ENCODE measurements around the gene ELK3. TPM values are rescaled to one million over a fixed set of nuclear protein-coding genes. Genes with fewer than 3 reads are reported as not detected.

The ELK3 gene
- total and polyA plus RNA-seq, 2 of the 13 experiments (the other 11 are each of a cell fraction or from before 2014, with no cell fraction given), result 2.9 to 3.2 TPM

DNA sequence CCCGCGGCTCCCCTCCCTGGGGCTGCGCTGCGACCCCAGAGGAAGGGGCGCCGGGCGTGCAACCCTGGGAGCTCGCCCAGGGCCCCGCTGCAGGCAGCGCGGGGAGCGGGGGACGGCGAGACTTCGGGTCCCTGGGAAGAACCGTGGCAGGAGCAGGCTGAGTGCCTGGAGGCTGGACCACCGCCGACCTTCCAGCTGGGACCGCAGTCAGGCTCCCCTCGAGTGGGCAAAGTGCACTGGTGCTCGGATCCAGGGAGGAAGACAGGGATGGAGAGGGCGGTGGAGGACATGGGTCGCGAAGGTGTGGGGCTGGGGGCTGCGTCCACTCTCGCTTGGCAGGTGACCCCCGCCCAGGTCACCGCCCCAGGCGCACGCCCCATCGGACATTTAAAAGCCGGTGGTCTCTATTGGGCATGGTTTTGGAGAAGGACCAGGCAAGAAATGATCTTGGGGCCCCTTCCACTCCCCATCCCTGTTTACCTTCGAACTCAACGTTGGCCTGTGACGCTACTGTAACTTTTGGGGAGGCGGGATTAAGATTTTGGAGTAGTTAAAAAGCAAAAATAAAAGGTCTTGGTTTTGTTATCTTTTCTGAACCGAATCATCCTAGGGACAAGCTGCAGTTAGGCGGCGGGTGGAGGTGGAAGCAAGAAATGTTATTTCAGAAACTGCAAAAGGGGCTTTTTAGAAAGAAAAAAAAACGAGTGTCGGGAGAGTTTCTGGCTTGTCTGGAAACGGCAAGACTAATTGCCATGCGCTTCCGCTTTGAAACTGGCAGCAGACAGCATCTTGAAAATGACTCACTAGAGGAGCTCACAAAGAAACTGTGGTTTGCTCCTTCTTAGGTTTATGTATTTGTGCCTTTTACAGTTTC is 1.0 kb downstream of the ELK3 start (continued):
- TF ChIP-seq, protein P1, sequence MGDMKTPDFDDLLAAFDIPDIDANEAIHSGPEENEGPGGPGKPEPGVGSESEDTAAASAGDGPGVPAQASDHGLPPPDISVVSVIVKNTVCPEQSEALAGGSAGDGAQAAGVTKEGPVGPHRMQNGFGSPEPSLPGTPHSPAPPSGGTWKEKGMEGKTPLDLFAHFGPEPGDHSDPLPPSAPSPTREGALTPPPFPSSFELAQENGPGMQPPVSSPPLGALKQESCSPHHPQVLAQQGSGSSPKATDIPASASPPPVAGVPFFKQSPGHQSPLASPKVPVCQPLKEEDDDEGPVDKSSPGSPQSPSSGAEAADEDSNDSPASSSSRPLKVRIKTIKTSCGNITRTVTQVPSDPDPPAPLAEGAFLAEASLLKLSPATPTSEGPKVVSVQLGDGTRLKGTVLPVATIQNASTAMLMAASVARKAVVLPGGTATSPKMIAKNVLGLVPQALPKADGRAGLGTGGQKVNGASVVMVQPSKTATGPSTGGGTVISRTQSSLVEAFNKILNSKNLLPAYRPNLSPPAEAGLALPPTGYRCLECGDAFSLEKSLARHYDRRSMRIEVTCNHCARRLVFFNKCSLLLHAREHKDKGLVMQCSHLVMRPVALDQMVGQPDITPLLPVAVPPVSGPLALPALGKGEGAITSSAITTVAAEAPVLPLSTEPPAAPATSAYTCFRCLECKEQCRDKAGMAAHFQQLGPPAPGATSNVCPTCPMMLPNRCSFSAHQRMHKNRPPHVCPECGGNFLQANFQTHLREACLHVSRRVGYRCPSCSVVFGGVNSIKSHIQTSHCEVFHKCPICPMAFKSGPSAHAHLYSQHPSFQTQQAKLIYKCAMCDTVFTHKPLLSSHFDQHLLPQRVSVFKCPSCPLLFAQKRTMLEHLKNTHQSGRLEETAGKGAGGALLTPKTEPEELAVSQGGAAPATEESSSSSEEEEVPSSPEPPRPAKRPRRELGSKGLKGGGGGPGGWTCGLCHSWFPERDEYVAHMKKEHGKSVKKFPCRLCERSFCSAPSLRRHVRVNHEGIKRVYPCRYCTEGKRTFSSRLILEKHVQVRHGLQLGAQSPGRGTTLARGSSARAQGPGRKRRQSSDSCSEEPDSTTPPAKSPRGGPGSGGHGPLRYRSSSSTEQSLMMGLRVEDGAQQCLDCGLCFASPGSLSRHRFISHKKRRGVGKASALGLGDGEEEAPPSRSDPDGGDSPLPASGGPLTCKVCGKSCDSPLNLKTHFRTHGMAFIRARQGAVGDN (CRISPR knock-in tag; IDR thresholded peaks at IDR 0.05), result peak; percentile 60
- TF ChIP-seq ZNF775 (CRISPR knock-in tag; IDR thresholded peaks at IDR 0.05; ENCODE audit: borderline replicate concordance) (no peak), SPEN (CRISPR knock-in tag; IDR thresholded peaks at IDR 0.05; ENCODE audit: low read depth) (no peak), HNF4A (CRISPR knock-in tag; IDR thresholded peaks at IDR 0.05) (peak; percentile 22; the same call in 1 of the 2 replicates), HES4 (CRISPR knock-in tag; IDR thresholded peaks at IDR 0.05; ENCODE audit: borderline replicate concordance) (0 out of 2 replicates have a peak, but pooled peaks have one; percentile 53), ZNF777 (CRISPR knock-in tag; IDR thresholded peaks at IDR 0.05) (peak; percentile 96), ZFX (CRISPR knock-in tag; IDR thresholded peaks at IDR 0.05; ENCODE audit: low read depth) (peak; percentile 33), PHF5A (CRISPR knock-in tag; IDR thresholded peaks at IDR 0.05; ENCODE audit: low read depth, unreplicated experiment) (no peak), PITX1 (CRISPR knock-in tag; IDR thresholded peaks at IDR 0.05) (0 out of 2 replicates have a peak, but pooled peaks have one; percentile 16), PRPF4 (IDR thresholded peaks at IDR 0.05; ENCODE audit: low read depth, low read length, poor library complexity, severe bottlenecking) (no peak), ZNF20 (CRISPR knock-in tag; IDR thresholded peaks at IDR 0.05) (no peak), MYC (CRISPR knock-in tag; IDR thresholded peaks at IDR 0.05; ENCODE audit: borderline replicate concordance) (peak; percentile 35; the same call in 1 of the 2 replicates), ZNF780A (CRISPR knock-in tag; IDR thresholded peaks at IDR 0.05) (no peak), ZNF768 (CRISPR knock-in tag; IDR thresholded peaks at IDR 0.05) (peak; percentile 43; the same call in 1 of the 2 replicates), U2AF1 (optimal IDR thresholded peaks at IDR 0.05; ENCODE audit: low read depth, low read length) (no peak), HNF4G (IDR thresholded peaks at IDR 0.05; ENCODE audit: borderline replicate concordance, low read depth, low read length) (no peak), HNF4G (CRISPR knock-in tag; IDR thresholded peaks at IDR 0.05; ENCODE audit: borderline replicate concordance, low read depth) (0 out of 2 replicates have a peak, but pooled peaks have one; percentile 16), ZNF549 (CRISPR knock-in tag; IDR thresholded peaks at IDR 0.05) (no peak)
- TF ChIP-seq, protein P2, sequence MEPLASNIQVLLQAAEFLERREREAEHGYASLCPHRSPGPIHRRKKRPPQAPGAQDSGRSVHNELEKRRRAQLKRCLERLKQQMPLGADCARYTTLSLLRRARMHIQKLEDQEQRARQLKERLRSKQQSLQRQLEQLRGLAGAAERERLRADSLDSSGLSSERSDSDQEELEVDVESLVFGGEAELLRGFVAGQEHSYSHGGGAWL (CRISPR knock-in tag; IDR thresholded peaks at IDR 0.05), result 0 out of 2 replicates have a peak, but pooled peaks have one; percentile 27
- TF ChIP-seq, protein P3, sequence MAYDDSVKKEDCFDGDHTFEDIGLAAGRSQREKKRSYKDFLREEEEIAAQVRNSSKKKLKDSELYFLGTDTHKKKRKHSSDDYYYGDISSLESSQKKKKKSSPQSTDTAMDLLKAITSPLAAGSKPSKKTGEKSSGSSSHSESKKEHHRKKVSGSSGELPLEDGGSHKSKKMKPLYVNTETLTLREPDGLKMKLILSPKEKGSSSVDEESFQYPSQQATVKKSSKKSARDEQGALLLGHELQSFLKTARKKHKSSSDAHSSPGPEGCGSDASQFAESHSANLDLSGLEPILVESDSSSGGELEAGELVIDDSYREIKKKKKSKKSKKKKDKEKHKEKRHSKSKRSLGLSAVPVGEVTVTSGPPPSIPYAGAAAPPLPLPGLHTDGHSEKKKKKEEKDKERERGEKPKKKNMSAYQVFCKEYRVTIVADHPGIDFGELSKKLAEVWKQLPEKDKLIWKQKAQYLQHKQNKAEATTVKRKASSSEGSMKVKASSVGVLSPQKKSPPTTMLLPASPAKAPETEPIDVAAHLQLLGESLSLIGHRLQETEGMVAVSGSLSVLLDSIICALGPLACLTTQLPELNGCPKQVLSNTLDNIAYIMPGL (CRISPR knock-in tag; IDR thresholded peaks at IDR 0.05; ENCODE audit: borderline replicate concordance in 1 of 2, low read depth in 1 of 2), result 0 out of 4 replicates have a peak, but pooled peaks of 1 of the 2 experiments have one; percentile 24

Data from HepG2 (cell line).